Measurements from ENCODE around the gene XRCC1.

Gene XRCC1

DNA sequence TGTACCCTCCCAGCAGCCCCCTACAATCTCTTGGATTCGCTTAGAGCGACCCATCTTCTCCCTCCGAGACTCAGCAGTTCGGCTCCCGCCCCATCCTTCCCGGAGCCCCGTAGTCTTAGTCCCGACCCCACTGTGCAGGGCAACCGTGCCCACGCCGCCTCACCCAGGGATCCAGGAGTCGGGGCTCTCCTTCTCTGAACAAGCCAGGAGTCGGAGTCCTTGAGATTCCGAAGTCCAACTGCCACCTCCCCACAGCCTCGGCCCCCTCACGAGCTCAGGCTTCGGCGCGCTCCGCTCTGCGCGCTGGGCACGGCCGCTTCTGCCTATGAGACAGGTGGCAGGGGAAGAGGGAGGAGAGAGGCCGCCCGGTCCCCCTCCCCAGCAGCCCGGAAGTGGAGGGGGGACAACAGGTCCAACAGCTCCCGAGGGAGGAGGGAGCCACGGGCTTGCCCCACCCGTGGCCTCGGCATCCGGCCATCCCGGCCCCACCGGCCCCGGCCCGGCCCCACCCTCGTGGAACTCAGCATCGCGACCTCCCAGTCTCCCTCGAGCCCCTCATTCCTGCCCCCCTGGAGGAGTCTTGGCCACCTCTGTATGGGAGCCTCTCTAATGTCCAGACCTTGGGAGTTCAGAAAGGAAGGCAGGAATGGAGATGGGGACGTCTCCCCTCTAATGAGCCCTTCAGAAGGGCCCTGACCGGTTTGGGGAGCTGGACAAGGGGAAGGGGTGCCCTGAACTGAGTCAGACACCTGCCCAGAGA, 70.7 kb downstream of the XRCC1 start, which contains the start of gene PHLDB3:
Gene PHLDB3 (minus strand): TSS at position 321 of the 760 bp plus-strand sequence. CDS start 628 bp downstream, outside the sequence.
- DNase-seq (ENCODE audit: extremely low spot score), result no peak
- ChIA-PET CTCF (interaction anchor here (1.0 to 3.8 kb wide), 16 partner anchors 9 to 95 kb away, joined by 3 to 22 read pairs (median 5); partner anchors contain the start of gene ETHE1), POLR2A (interaction anchor here (0.7 to 1.0 kb wide), 2 partner anchors 28 to 41 kb away, joined by 3 read pairs; partner anchors contain the start of gene ZNF575)
- TF ChIP-seq, protein P1, sequence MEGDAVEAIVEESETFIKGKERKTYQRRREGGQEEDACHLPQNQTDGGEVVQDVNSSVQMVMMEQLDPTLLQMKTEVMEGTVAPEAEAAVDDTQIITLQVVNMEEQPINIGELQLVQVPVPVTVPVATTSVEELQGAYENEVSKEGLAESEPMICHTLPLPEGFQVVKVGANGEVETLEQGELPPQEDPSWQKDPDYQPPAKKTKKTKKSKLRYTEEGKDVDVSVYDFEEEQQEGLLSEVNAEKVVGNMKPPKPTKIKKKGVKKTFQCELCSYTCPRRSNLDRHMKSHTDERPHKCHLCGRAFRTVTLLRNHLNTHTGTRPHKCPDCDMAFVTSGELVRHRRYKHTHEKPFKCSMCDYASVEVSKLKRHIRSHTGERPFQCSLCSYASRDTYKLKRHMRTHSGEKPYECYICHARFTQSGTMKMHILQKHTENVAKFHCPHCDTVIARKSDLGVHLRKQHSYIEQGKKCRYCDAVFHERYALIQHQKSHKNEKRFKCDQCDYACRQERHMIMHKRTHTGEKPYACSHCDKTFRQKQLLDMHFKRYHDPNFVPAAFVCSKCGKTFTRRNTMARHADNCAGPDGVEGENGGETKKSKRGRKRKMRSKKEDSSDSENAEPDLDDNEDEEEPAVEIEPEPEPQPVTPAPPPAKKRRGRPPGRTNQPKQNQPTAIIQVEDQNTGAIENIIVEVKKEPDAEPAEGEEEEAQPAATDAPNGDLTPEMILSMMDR (IDR thresholded peaks at IDR 0.05; ENCODE audit: control extremely low read depth, extremely low read depth, low read depth, missing control alignments), result no peak

GRCh38 chr19:43503501-43504425, 71.6 kb downstream of the XRCC1 start:
- peak; percentile 99 for DNase-seq (ENCODE audit: extremely low spot score)
- ChIA-PET POLR2A (interaction anchor here (0.7 to 1.0 kb wide), 2 partner anchors 29 to 40 kb away, joined by 3 read pairs; partner anchors contain the start of gene ZNF575), CTCF (interaction anchor here (1.0 to 3.8 kb wide), 14 partner anchors 8 to 96 kb away, joined by 3 to 22 read pairs (median 5); partner anchors contain the start of gene ETHE1)
- TF ChIP-seq, protein P1 (IDR thresholded peaks at IDR 0.05; ENCODE audit: control extremely low read depth, extremely low read depth, low read depth, missing control alignments), result peak; percentile 46

DNA sequence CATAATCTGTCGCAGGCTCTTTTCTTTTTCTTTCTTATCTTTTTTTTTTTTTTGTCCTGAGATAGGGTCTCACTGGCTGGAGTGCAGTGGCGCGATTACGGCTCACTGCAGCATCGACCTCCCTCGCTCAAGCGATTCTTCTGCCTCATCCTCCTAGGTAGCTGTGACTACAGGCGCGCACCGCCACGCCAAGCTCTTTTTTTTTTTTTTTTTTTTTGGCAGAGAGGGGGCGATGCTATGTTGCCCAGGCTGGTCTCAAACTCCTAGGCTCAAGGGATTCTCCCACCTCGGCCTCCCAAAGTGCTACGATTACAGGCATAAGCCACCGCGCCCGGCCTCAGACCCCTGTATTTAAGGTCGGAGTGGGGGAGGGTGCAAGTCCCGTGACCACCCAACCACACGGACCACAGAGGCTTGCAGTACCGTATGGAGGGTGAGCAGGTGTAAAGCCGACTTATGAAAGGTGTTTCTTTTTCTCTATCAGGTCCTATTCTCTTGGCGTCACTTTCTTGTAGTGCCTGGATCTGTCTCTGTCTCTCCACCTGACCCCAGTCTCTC, 72.8 kb downstream of the XRCC1 start:
- CTCF ChIA-PET, result interaction anchor here (0.9 to 1.8 kb wide), 2 partner anchors 17 to 58 kb away, joined by 4 to 10 read pairs; no protein-coding TSS in a partner anchor

DNA sequence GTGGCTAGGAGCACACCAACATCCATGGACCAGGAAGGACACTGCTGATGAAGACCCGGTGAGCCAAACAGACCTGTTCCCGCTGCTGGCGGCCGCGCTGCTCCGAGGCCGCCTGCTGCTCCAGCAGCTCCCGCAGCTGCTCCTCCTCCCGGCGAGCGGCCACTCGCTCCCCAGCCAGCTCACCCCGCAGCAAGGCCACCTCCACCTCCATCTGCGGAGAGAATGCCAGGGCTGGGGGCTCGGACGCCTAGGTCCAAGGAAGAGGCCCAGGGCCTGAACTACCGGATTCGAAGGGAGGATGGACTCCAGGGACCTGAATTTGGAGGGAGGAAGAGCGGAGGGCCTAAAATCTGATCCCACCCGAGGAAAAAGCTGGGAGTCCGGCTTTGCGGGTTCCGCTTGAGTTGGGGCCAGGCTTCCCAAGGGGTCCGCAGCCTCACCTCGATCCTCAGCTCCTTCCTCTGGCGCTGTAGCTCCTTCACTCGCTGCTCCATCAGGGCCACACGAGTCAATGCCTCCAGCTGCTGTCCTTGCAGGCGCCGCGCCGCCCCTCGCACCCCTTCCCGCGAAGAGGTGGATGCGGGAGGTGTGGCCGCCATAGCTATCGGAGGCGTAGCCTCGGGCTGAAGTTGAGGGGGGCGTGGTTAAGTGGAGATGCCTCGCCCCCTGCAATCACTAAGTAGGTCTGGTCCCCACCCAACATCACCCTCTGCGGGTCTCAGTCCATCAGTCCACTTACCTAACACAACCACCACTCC, 73.5 kb downstream of the XRCC1 start:
- no peak for DNase-seq (ENCODE audit: extremely low spot score)
- ChIA-PET POLR2A (interaction anchor here (0.7 kb wide), 1 partner anchor 22 kb away, joined by 4 read pairs; no protein-coding TSS in a partner anchor), CTCF (interaction anchor here (0.6 to 1.8 kb wide), 3 partner anchors 18 to 57 kb away, joined by 3 to 10 read pairs (median 4); partner anchors contain the start of gene LYPD3)
- TF ChIP-seq, protein P1 (IDR thresholded peaks at IDR 0.05; ENCODE audit: control extremely low read depth, extremely low read depth, low read depth, missing control alignments), result no peak

More for the DNA sequence above, 72.8 kb downstream of the XRCC1 start:
- DNase-seq (ENCODE audit: extremely low spot score), result no peak
- TF ChIP-seq, protein P1 (IDR thresholded peaks at IDR 0.05; ENCODE audit: control extremely low read depth, extremely low read depth, low read depth, missing control alignments), result no peak
- POLR2A ChIA-PET, result interaction anchor here (0.7 kb wide), 1 partner anchor 22 kb away, joined by 4 read pairs; no protein-coding TSS in a partner anchor

DNA sequence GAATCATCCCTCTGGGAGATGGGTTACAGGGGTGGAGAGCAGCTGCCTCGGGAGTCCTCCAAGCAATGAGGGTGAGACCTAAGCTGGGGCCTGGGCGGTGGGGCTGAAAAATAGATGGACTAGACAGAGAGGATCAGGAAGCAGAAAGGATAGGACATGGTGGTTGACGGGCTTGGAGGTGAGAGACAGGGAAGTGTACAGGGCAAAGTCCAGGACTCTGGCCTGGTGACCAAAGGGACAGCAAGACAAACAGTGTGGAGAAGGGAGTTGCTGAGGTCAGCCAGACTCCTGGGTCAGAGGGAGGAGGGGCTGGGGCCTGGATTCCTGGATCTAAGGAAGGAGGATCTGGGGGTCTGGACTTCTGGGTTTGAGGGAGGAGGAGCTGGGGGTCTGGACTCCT, 76.3 kb downstream of the XRCC1 start:
- ChIA-PET POLR2A (interaction anchor here (0.5 to 0.6 kb wide), 2 partner anchors 11 to 40 kb away, joined by 3 read pairs; no protein-coding TSS in a partner anchor), CTCF (interaction anchor here (0.9 to 1.5 kb wide), 3 partner anchors 20 to 56 kb away, joined by 3 to 6 read pairs (median 4); no protein-coding TSS in a partner anchor)
- TF ChIP-seq, protein P1 (IDR thresholded peaks at IDR 0.05; ENCODE audit: control extremely low read depth, extremely low read depth, low read depth, missing control alignments), result no peak
- no peak for DNase-seq (ENCODE audit: extremely low spot score)
